Measurements from ENCODE around the gene KCNMB3.
"Not testable (repeated sequence)": the region's sequence is repeated elsewhere in the genome, so short reads cannot be mapped to it uniquely, and the experiment has no call there.

- not testable (repeated sequence) for TF ChIP-seq CTCF (conservative IDR thresholded peaks at IDR 0.05; ENCODE audit: low read depth, low read length); EZH2phosphoT487 (IDR thresholded peaks at IDR 0.05; ENCODE audit: borderline replicate concordance, low read length)
These were observed 32.7 kb downstream of the KCNMB3 start for GRCh38 chr3:179218213-179218612.
